ENCODE data around the gene ATRX.

GRCh38 chrX:77814210-77814609 lies 28.2 kb upstream of the ATRX start:
- no peak for TF ChIP-seq CTCF (IDR thresholded peaks at IDR 0.05; ENCODE audit: insufficient read depth, low read length)
- TF ChIP-seq REST (IDR thresholded peaks at IDR 0.05; ENCODE audit: insufficient replicate concordance, low read depth) = no peak
- no peak for TF ChIP-seq POLR2AphosphoS5 (IDR thresholded peaks at IDR 0.05; ENCODE audit: low read depth)

Data from HL-60 (cell line).